Neural progenitor cell (in vitro differentiated cells): Measurements from ENCODE around the gene ST6GAL2.

ENCODE experiments used
- EZH2phosphoT487 ChIP-seq: fragments of 200-600 bp; sonication (generic); IDR thresholded peaks from 2 replicates; pipeline ENCODE4 v1.6.1; 2017; ENCODE audit warnings: antibody characterized with exemption
- TF ChIP-seq, protein P1 (sequence below): fragments of 200-600 bp; sonication (generic); IDR thresholded peaks from 2 replicates; pipeline ENCODE4 v1.5.1; 2017; ENCODE audit warnings: antibody characterized with exemption, mild to moderate bottlenecking

DNA sequence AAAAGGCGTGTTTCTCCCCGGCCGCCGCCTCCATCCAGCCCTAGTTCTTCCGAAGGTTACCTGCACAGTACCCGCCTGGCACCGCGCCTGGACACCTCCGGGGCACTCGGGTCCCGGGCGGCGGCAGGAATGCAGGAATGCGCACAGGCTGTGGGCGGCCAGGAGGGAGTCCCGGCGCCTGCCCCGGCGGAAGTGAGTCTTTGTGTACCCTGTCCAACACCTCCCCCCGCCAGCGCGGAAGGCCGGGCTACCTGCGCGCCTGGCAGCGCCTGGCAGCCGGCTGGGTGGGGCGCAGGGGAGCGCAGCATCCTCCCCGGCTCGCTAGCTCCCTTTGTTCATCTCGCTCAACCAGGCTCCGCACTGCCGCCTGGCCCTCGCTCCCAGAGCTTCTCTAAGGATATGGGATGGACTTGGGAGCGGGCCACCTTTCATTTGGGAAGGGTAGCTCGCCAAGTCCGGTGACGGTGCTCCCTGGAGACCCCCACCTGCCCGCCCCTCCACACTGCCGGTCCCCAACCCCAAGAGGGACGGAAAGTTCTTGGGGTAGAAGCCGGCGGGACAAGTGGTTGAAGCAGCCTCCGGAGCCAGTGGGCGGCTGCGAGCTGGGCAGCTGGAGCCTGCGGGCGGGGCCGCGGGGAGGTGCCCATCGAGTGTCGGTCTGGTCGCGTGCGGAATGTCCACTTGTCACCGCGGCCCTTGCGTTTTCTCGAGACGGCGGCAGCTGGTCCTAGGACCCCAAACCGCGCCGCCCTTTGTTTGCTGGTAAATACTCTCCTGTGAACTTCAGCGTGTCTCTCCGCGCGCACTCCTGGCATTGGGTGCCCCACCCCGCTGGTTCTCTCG is 1.2 kb upstream of the ST6GAL2 start:
- TF ChIP-seq, protein P1, sequence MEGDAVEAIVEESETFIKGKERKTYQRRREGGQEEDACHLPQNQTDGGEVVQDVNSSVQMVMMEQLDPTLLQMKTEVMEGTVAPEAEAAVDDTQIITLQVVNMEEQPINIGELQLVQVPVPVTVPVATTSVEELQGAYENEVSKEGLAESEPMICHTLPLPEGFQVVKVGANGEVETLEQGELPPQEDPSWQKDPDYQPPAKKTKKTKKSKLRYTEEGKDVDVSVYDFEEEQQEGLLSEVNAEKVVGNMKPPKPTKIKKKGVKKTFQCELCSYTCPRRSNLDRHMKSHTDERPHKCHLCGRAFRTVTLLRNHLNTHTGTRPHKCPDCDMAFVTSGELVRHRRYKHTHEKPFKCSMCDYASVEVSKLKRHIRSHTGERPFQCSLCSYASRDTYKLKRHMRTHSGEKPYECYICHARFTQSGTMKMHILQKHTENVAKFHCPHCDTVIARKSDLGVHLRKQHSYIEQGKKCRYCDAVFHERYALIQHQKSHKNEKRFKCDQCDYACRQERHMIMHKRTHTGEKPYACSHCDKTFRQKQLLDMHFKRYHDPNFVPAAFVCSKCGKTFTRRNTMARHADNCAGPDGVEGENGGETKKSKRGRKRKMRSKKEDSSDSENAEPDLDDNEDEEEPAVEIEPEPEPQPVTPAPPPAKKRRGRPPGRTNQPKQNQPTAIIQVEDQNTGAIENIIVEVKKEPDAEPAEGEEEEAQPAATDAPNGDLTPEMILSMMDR = peak; percentile 4
- TF ChIP-seq EZH2phosphoT487 = peak; percentile 6
